Stomach (tissue), 4 donors: Measurements from ENCODE around the gene MADCAM1.

Experiments
- EP300 ChIP-seq: sonication (generic); formaldehyde crosslinking; IDR thresholded peaks from one replicate; pipeline ENCODE4 v1.6.1; 2017; ENCODE audit warnings: antibody characterized with exemption
- POLR2A ChIP-seq, 4 donors: fragments of 450-650 bp; IDR thresholded peaks; one replicate each; pipeline ENCODE4 v1.6.1; 2016; ENCODE audit warnings: antibody characterized with exemption in 4 of 4, control low read depth in 2 of 4, mild to moderate bottlenecking in 1 of 4, moderate library complexity in 1 of 4
- TF ChIP-seq, protein P1 (sequence below), 7 experiments: fragments of 450-650 bp in 4 of 7; fragments of 200-600 bp in 3 of 7; sonication (generic) in 3 of 7; IDR thresholded peaks; one replicate each; pipeline ENCODE4 v1.5.1; 2016 to 2019; ENCODE audit warnings: antibody characterized with exemption in 7 of 7, control low read depth in 2 of 7, mild to moderate bottlenecking in 1 of 7

- TF ChIP-seq, protein P1, sequence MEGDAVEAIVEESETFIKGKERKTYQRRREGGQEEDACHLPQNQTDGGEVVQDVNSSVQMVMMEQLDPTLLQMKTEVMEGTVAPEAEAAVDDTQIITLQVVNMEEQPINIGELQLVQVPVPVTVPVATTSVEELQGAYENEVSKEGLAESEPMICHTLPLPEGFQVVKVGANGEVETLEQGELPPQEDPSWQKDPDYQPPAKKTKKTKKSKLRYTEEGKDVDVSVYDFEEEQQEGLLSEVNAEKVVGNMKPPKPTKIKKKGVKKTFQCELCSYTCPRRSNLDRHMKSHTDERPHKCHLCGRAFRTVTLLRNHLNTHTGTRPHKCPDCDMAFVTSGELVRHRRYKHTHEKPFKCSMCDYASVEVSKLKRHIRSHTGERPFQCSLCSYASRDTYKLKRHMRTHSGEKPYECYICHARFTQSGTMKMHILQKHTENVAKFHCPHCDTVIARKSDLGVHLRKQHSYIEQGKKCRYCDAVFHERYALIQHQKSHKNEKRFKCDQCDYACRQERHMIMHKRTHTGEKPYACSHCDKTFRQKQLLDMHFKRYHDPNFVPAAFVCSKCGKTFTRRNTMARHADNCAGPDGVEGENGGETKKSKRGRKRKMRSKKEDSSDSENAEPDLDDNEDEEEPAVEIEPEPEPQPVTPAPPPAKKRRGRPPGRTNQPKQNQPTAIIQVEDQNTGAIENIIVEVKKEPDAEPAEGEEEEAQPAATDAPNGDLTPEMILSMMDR (IDR thresholded peaks at IDR 0.05), result no peak
- TF ChIP-seq POLR2A (IDR thresholded peaks at IDR 0.05), result no peak
- no peak for TF ChIP-seq EP300
These were observed at the start of gene MADCAM1 for GRCh38 chr19:496112-496665.
